K562 treated with DMSO at 1 percent for 12 hours (cell line): ENCODE data around the gene PDILT. TPM values are rescaled to one million over a fixed set of nuclear protein-coding genes. Genes with fewer than 3 reads are reported as not detected.

ENCODE experiments used
- total RNA-seq: library from RNA; unstranded; fragments of 300-600 nt; gene quantifications from 2 replicates; pipeline ENCODE4 v1.2.3, GENCODE V29; 2022; ENCODE audit not compliant: insufficient read depth

PDILT gene
- total RNA-seq = not detected in 2 replicates

DNA sequence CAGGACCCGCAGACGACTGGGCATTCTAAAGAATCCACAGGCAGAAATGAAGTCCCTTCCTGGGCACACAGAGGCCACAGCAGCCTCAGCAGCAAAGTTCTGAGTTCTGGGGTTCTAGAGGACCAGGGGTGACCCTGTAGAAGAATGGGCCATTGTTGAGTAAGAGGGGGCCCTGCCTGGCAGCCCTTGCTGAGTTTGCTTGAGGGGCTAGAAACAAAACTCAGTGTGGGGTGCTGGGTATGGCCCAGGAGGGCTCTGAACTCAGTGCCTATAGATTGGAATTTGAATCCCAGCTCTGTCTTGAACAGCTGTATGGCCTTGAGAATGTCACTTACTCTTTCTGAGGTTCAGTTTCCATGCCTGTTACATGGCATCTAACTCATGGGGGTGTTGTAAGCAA, at the start of gene PDILT:
TSS of gene PDILT (minus strand) at position 101 of the 400 bp plus-strand sequence. CDS start 5,437 bp downstream, outside the sequence.

GRCh38 chr16:20451364-20451763, 46.8 kb upstream of the PDILT start, which contains the start of gene ACSM2A:
ACSM2A (plus strand) TSS chr16:20451521; CDS start chr16:20460115, 8,594 bp downstream.

DNA sequence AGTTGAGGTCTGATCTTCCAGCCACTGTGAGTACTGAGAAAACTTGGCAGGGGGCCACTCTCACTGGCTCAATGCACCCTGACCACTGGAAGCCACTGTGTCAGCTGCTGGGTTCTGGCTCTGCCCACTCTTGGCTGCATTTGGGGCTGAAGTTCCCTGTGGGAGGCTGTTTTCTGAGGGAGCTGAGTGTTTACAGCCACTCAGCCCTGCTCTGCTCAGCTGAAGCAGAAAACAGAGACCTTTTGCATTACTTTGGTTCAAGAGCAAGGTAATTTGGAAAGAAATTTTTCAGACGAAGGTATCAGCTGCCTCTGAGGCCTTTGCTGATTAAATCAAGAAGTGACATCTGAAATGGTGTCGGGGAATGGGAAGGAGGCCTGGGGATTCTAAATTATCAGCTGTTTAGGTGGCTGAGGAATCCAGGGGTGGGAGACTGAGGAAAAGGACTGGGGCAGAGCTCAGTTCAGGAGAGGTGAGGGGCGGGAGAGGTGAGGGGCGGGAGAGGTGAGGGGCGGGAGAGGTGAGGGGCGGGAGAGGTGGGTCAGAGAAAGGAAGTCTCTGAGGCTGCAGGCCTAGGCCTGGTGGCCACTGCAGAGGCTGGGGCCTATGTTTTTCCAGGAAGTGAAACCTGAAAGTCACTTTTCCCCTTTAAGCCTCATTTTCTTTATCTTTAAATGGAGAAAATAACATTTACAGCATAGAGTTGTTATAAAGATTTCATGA, 5.0 kb upstream of the PDILT start, which contains the start of gene ACSM5:
TSS of gene ACSM5 (plus strand) at position 137 of the 723 bp plus-strand sequence. CDS start 1,951 bp downstream, outside the sequence.

GRCh38 chr16:20352615-20353014, 51.9 kb downstream of the PDILT start, which contains the start of gene UMOD:
UMOD (minus strand) TSS chr16:20352715; CDS start chr16:20350737, 1,978 bp downstream.

DNA sequence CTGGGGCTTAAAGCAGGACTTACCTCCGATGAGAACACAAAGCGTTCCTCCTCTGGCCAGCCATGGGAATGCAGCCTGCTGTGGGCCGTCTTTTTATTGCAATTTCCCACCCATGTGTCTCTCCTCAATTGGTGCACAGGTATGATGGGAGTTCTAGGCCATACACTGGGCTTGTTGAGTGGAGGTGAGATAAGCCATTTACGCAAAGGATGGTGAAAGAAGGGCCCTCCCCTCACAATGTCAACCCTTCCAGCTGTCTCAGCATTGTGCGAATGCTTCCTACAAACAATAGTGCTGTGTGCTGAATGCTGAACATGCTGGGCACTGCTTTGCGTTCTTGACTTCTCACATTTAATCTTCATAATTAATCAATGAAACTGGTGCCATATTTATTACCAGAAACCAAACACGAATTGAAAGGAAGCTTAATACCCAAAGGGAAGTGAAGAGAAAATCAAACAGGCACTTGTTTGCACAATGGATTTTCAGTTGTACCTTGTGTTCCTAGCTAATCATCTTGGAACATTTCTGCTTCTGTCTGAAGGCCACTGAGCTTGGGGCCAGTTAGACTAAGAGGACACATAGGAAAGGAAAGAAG, 77.0 kb downstream of the PDILT start, which contains the start of gene GP2:
TSS of gene GP2 (minus strand) at position 70 of the 598 bp plus-strand sequence. CDS start 1,082 bp downstream, outside the sequence.

Other genes with a start within 250 kb of the PDILT start
- not detected in 2 replicates for gene GP2, start 77.2 kb downstream of the PDILT start, total RNA-seq
- not detected in 2 replicates for gene UMOD, start 52.0 kb downstream of the PDILT start, total RNA-seq
- not detected in 2 replicates for gene ACSM5, start 4.8 kb upstream of the PDILT start, total RNA-seq
- gene ACSM2A, start 46.8 kb upstream of the PDILT start, total RNA-seq = not detected in 2 replicates
- 2.5 and 2.6 TPM in 2 replicates for gene ACSM2B, start 171.6 kb upstream of the PDILT start, total RNA-seq